GM12878 (cell line): ENCODE data around the gene SZRD1. TPM values are rescaled to one million over a fixed set of nuclear protein-coding genes. Genes with fewer than 3 reads are reported as not detected.

Experiments used
- ATAC-seq: fragments of 200-7000 bp; cut with Tn5 transposase; 3 replicates; pipeline ENCODE4 v1.9.1; 2020; ENCODE audit warnings: mild to moderate bottlenecking, moderate library complexity
- BruUV-seq: library from RNA; stranded (reverse); fragments of 400-500 nt; replicated peaks from 2 replicates; lab custom pipeline; 2021; lab: Mats Ljungman, UMichigan
- CTCF ChIA-PET: fragments of 300-600 bp; sonication (Branson Sonifier 250); formaldehyde crosslinking; extraction: SDS; loops from one replicate; lab custom pipeline; 2021; ENCODE audit warnings: inconsistent platforms; lab: Yijun Ruan, JAX
- POLR2A ChIA-PET: fragments of 350-600 bp; formaldehyde crosslinking; extraction: SDS; loops from one replicate; lab custom pipeline; 2021; ENCODE audit warnings: inconsistent platforms; lab: Charles Lee
- RAD21 ChIA-PET: fragments of 300-600 bp; sonication (Branson Sonifier 250); formaldehyde crosslinking; loops from one replicate; lab custom pipeline; 2023; ENCODE audit warnings: antibody characterized with exemption; ENCODE audit not compliant: unreplicated experiment; lab: Charles Lee
- SMC1A ChIA-PET: fragments of 300-600 bp; sonication (Branson Sonifier 250); formaldehyde crosslinking; loops from one replicate; lab custom pipeline; 2023; ENCODE audit not compliant: unreplicated experiment, uncharacterized antibody; lab: Charles Lee
- DNase-seq: peaks from one replicate; pipeline ENCODE4 v3.0.0-alpha.2; 2011; ENCODE audit warnings: low read depth, low spot score
- FAIRE-seq: peaks from 3 replicates; lab custom pipeline; 2011; peaks lifted over from hg19 to GRCh38; lab: Jason Lieb, UNC
- H2AFZ ChIP-seq: 2 replicates; pipeline ENCODE4 v1.6.0; 2011; ENCODE audit warnings: low read depth, low read length, control low read depth; ENCODE audit not compliant: control insufficient read depth
- H3K27ac ChIP-seq: 2 replicates; pipeline ENCODE4 v1.5.1; 2011; ENCODE audit warnings: control low read depth; ENCODE audit not compliant: control insufficient read depth, insufficient read depth
- H3K27me3 ChIP-seq, 2 experiments: replicated peaks in 1 of 2; 2 replicates each; pipeline versions ENCODE4 v1.6.0 to v1.6.1; 2011; ENCODE audit warnings: low read length in 1 of 2; ENCODE audit not compliant: control insufficient read depth in 2 of 2, insufficient read depth in 2 of 2
- H3K36me3 ChIP-seq, 2 experiments: 2 replicates each; pipeline ENCODE4 v1.5.1; 2011; ENCODE audit warnings: low read length in 1 of 2; ENCODE audit not compliant: control insufficient read depth in 2 of 2, insufficient read depth in 2 of 2
- H3K4me1 ChIP-seq: 2 replicates; pipeline ENCODE4 v1.6.1; 2011; ENCODE audit warnings: mild to moderate bottlenecking, low read length, moderate library complexity, mixed read lengths; ENCODE audit not compliant: control insufficient read depth, insufficient read depth
- H3K4me2 ChIP-seq: 2 replicates; pipeline ENCODE4 v1.6.0; 2011; ENCODE audit warnings: control low read depth; ENCODE audit not compliant: control insufficient read depth, insufficient read depth
- H3K4me3 ChIP-seq: fragments of 200-600 bp; sonication (generic); 2 replicates; pipeline ENCODE4 v1.5.1; 2016
- H3K79me2 ChIP-seq: 2 replicates; pipeline ENCODE4 v1.6.0; 2011; ENCODE audit warnings: low read length; ENCODE audit not compliant: control insufficient read depth, insufficient read depth
- H3K9ac ChIP-seq: 2 replicates; pipeline ENCODE4 v1.8.0; 2011; ENCODE audit warnings: low read length, control low read depth, mixed read lengths; ENCODE audit not compliant: control insufficient read depth, insufficient read depth
- H3K9me3 ChIP-seq: replicated peaks from 3 replicates; pipeline ENCODE4 v1.5.1; 2011; ENCODE audit warnings: mild to moderate bottlenecking, low read length; ENCODE audit not compliant: control insufficient read depth, insufficient read depth
- H4K20me1 ChIP-seq: 2 replicates; pipeline ENCODE4 v1.6.0; 2011; ENCODE audit not compliant: control insufficient read depth, insufficient read depth
- EP300 ChIP-seq, 2 experiments: fragments of 150-350 bp in 1 of 2; IDR thresholded peaks; 2 replicates each; pipeline ENCODE4 v1.6.1; 2011 to 2012; ENCODE audit warnings: low read depth in 2 of 2, low read length in 2 of 2, borderline replicate concordance in 1 of 2, improper control_type of control experiment in 1 of 2, inconsistent platforms in 1 of 2; ENCODE audit not compliant: control insufficient read depth in 1 of 2
- IRF5 ChIP-seq: fragments of 450-650 bp; IDR thresholded peaks from 2 replicates; pipeline ENCODE4 v1.6.1; 2017; ENCODE audit warnings: borderline replicate concordance
- JUND ChIP-seq: IDR thresholded peaks from 2 replicates; pipeline ENCODE4 v1.6.1; 2012; ENCODE audit warnings: low read depth, mild to moderate bottlenecking, low read length, improper control_type of control experiment, moderate library complexity
- LARP7 ChIP-seq: fragments of 450-650 bp; IDR thresholded peaks from 2 replicates; pipeline ENCODE4 v1.6.1; 2017; ENCODE audit warnings: mild to moderate bottlenecking
- MTA2 ChIP-seq: fragments of 450-650 bp; IDR thresholded peaks from 2 replicates; pipeline ENCODE4 v1.6.1; 2016; ENCODE audit warnings: low read depth, mild to moderate bottlenecking, moderate library complexity
- RAD21 ChIP-seq: IDR thresholded peaks from 2 replicates; pipeline ENCODE4 v1.6.1; 2011; ENCODE audit warnings: mild to moderate bottlenecking, low read depth, low read length, moderate library complexity; ENCODE audit not compliant: insufficient read depth
- WGBS: methylation state at CpG from one replicate; pipeline ENCODE4 v1.1.6; 2016; ENCODE audit warnings: low lambda C conversion rate; ENCODE audit not compliant: insufficient replicate concordance, insufficient coverage; ENCODE audit errors: missing lambda C conversion rate; 5-methylcytosine and 5-hydroxymethylcytosine counted together
- in situ Hi-C: fragments of 300-500 bp; cut with MboI; formaldehyde crosslinking; loops from 9 replicates; pipeline ENCODE4 v1.14.3; 2018; ENCODE audit warnings: mixed read lengths
- intact Hi-C: fragments of 100-400 bp; cut with micrococcal nuclease; formaldehyde crosslinking; loops from one replicate; pipeline ENCODE4 v1.14.2; 2022; ENCODE audit not compliant: unreplicated experiment
- polyA plus RNA-seq, 11 experiments: library from polyadenylated mRNA; depleted of rRNA in 4 of 11; unstranded in 6 of 11; stranded (reverse) in 5 of 11; fragments of >200 nt; fragmentation: Nextera tagmentation in 4 of 11; fragmentation: Illumina TruSeq in 1 of 11; extraction: Ambion mirVana in 4 of 11; extraction: Trizol in 1 of 11; gene quantifications; 1 replicate in 1 of 11; 2 replicates in 10 of 11; pipeline versions ENCODE4 v1.2.1 to v1.2.3, GENCODE V29; 2011 to 2016; ENCODE audit warnings: inconsistent platforms in 2 of 11, missing spikeins in 2 of 11, low read depth in 1 of 11
- total RNA-seq, 4 experiments: library from RNA; depleted of rRNA in 3 of 4; stranded (reverse); fragments of >200 nt in 3 of 4; fragmentation: Illumina TruSeq in 1 of 4; extraction: Trizol in 1 of 4; gene quantifications; 2 replicates each; pipeline versions ENCODE4 v1.2.1 to v1.2.3, GENCODE V29; 2013 to 2021

Gene SZRD1
- total and polyA plus RNA-seq, 10 of the 15 experiments (the other 5 are each of a cell fraction or from before 2014, with no cell fraction given), result 5.6 to 213 (median 113) TPM

- ChIA-PET SMC1A (interaction anchor here (4.6 kb wide), 1 partner anchor 11 kb away, joined by 37 read pairs; no protein-coding TSS in a partner anchor), POLR2A (interaction anchor here (0.6 to 1.3 kb wide), 7 partner anchors 12 to 135 kb away, joined by 3 to 14 read pairs (median 6); no protein-coding TSS in a partner anchor)
These were observed 13.8 kb downstream of the SZRD1 start for GRCh38 chr1:16380868-16381267.

More at GRCh38 chr1:16380868-16381267, 13.8 kb downstream of the SZRD1 start:
- BruUV-seq, result no TSS peak
- Histone ChIP-seq H3K79me2 (peaks cover 86% of the 10 kb centered on the region), H3K4me1 (peaks cover 5% of the 10 kb centered on the region), H2AFZ (no peak overlapping the region), H3K27me3 (no peaks in the 10 kb centered on the region), H3K9ac (no peak overlapping the region), H3K4me3 (no peak overlapping the region), H4K20me1 (peaks cover 17% of the 10 kb centered on the region; the same call in 1 of the 2 replicates), H3K27ac (no peak overlapping the region), H3K9me3 (no peaks in the 10 kb centered on the region), H3K4me2 (no peak overlapping the region), H3K36me3 (peaks cover 0 to 5% of the 10 kb centered on the region in 2 experiments; a peak in 3 of 4 replicates)
- RAD21 ChIA-PET, result interaction anchor here (1.2 kb wide), 1 partner anchor 13 kb away, joined by 3 read pairs; no protein-coding TSS in a partner anchor
- ATAC-seq, result no peak
- intact Hi-C loops, result no loop called here
- 68% methylated on average over 4 of the region's 4 CpGs for WGBS
- CTCF ChIA-PET, result interaction anchor here (0.6 to 1.5 kb wide), 5 partner anchors 17 to 157 kb away, joined by 3 read pairs; no protein-coding TSS in a partner anchor
- no peak for DNase-seq
- FAIRE-seq, result no peak
- in situ Hi-C loops, result no loop called here
- no peak for TF ChIP-seq IRF5
- TF ChIP-seq MTA2, result no peak
- no peak for TF ChIP-seq RAD21
- TF ChIP-seq LARP7, result no peak
- no peak for TF ChIP-seq EP300 (IDR thresholded peaks at IDR 0.05; ENCODE audit: borderline replicate concordance in 1 of 2, control insufficient read depth in 1 of 2, low read depth in 2 of 2, low read length in 2 of 2)
- TF ChIP-seq JUND, result no peak
